SK-N-SH treated with all-trans-retinoic acid at 6 μM for 48 hours (cell line): Measurements from ENCODE around the gene C15orf40.
"Not testable (repeated sequence)": the region's sequence is repeated elsewhere in the genome, so short reads cannot be mapped to it uniquely, and the experiment has no call there.

Experiments used
- ESRRG ChIP-seq: fragments of 250-450 bp; sonication (Bioruptor Pico); IDR thresholded peaks from 2 replicates; pipeline ENCODE4 v1.6.1; 2021; ENCODE audit warnings: mild to moderate bottlenecking
- OSR1 ChIP-seq: fragments of 250-450 bp; sonication (Bioruptor Pico); IDR thresholded peaks from 2 replicates; pipeline ENCODE4 v1.8.0; 2022; ENCODE audit warnings: moderate library complexity, mild to moderate bottlenecking, inconsistent platforms
- RARB ChIP-seq: fragments of 250-450 bp; sonication (Bioruptor Pico); IDR thresholded peaks from 2 replicates; pipeline ENCODE4 v1.8.0; 2021; ENCODE audit warnings: mild to moderate bottlenecking, moderate library complexity
- TOX ChIP-seq: fragments of 250-450 bp; sonication (Bioruptor Pico); IDR thresholded peaks from 2 replicates; pipeline ENCODE4 v1.8.0; 2021; ENCODE audit warnings: mild to moderate bottlenecking, moderate library complexity, borderline replicate concordance
- ZFP3 ChIP-seq: fragments of 250-450 bp; sonication (Bioruptor Pico); IDR thresholded peaks from 2 replicates; pipeline ENCODE4 v1.5.0; 2020; ENCODE audit warnings: mild to moderate bottlenecking, moderate library complexity
- ZFP30 ChIP-seq: fragments of 450-650 bp; formaldehyde crosslinking; IDR thresholded peaks from 2 replicates; pipeline ENCODE4 v1.5.0; 2022; ENCODE audit warnings: mild to moderate bottlenecking, moderate library complexity
- ZNF565 ChIP-seq: fragments of 450-650 bp; formaldehyde crosslinking; conservative IDR thresholded peaks from 2 replicates; pipeline ENCODE4 v1.5.0; 2020; ENCODE audit warnings: low read depth, mild to moderate bottlenecking, moderate library complexity
- TF ChIP-seq, protein P1 (sequence below): fragments of 250-450 bp; sonication (Bioruptor Pico); IDR thresholded peaks from 2 replicates; pipeline ENCODE4 v1.8.0; 2021; ENCODE audit warnings: low read depth, mild to moderate bottlenecking, moderate library complexity, borderline replicate concordance
- TF ChIP-seq, protein P2 (sequence below): fragments of 250-450 bp; sonication (Bioruptor Pico); IDR thresholded peaks from 2 replicates; pipeline ENCODE4 v1.5.1; 2020; ENCODE audit warnings: low read depth, mild to moderate bottlenecking, moderate library complexity
- TF ChIP-seq, protein P3 (sequence below): fragments of 250-450 bp; sonication (Bioruptor Pico); IDR thresholded peaks from 2 replicates; pipeline ENCODE4 v1.8.0; 2020; ENCODE audit warnings: mild to moderate bottlenecking, moderate library complexity, borderline replicate concordance

GRCh38 chr15:82939678-82940077, 71.8 kb downstream of the C15orf40 start:
- not testable (repeated sequence) for TF ChIP-seq RARB (CRISPR knock-in tag); ZFP3 (CRISPR knock-in tag); OSR1; ZFP30; TOX (CRISPR knock-in tag); ESRRG; ZNF565 (CRISPR knock-in tag)
- TF ChIP-seq, protein P1, sequence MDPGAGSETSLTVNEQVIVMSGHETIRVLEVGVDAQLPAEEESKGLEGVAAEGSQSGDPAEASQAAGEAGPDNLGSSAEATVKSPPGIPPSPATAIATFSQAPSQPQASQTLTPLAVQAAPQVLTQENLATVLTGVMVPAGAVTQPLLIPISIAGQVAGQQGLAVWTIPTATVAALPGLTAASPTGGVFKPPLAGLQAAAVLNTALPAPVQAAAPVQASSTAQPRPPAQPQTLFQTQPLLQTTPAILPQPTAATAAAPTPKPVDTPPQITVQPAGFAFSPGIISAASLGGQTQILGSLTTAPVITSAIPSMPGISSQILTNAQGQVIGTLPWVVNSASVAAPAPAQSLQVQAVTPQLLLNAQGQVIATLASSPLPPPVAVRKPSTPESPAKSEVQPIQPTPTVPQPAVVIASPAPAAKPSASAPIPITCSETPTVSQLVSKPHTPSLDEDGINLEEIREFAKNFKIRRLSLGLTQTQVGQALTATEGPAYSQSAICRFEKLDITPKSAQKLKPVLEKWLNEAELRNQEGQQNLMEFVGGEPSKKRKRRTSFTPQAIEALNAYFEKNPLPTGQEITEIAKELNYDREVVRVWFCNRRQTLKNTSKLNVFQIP = not testable (repeated sequence)
- TF ChIP-seq, protein P2, sequence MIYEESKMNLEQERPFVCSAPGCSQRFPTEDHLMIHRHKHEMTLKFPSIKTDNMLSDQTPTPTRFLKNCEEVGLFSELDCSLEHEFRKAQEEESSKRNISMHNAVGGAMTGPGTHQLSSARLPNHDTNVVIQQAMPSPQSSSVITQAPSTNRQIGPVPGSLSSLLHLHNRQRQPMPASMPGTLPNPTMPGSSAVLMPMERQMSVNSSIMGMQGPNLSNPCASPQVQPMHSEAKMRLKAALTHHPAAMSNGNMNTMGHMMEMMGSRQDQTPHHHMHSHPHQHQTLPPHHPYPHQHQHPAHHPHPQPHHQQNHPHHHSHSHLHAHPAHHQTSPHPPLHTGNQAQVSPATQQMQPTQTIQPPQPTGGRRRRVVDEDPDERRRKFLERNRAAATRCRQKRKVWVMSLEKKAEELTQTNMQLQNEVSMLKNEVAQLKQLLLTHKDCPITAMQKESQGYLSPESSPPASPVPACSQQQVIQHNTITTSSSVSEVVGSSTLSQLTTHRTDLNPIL (CRISPR knock-in tag) = not testable (repeated sequence)
- TF ChIP-seq, protein P3, sequence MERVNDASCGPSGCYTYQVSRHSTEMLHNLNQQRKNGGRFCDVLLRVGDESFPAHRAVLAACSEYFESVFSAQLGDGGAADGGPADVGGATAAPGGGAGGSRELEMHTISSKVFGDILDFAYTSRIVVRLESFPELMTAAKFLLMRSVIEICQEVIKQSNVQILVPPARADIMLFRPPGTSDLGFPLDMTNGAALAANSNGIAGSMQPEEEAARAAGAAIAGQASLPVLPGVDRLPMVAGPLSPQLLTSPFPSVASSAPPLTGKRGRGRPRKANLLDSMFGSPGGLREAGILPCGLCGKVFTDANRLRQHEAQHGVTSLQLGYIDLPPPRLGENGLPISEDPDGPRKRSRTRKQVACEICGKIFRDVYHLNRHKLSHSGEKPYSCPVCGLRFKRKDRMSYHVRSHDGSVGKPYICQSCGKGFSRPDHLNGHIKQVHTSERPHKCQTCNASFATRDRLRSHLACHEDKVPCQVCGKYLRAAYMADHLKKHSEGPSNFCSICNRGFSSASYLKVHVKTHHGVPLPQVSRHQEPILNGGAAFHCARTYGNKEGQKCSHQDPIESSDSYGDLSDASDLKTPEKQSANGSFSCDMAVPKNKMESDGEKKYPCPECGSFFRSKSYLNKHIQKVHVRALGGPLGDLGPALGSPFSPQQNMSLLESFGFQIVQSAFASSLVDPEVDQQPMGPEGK (CRISPR knock-in tag) = not testable (repeated sequence)
